ENCODE results near the gene CFDP1.

CFDP1 gene

GRCh38 chr16:75265911-75266701 lies 167.2 kb downstream of the CFDP1 start (continued):
- peak; percentile 61 for TF ChIP-seq ZBTB20 (tag by site-specific recombination; IDR thresholded peaks at IDR 0.05)
- TF ChIP-seq ZFP3 (tag by site-specific recombination; IDR thresholded peaks at IDR 0.05; ENCODE audit: low read depth) = no peak
- TF ChIP-seq ZNF76 (tag by site-specific recombination; IDR thresholded peaks at IDR 0.05; ENCODE audit: borderline replicate concordance, low read depth) = no peak
- no peak for TF ChIP-seq SP7 (tag by site-specific recombination; IDR thresholded peaks at IDR 0.05)
- no peak for TF ChIP-seq ZNF473 (tag by site-specific recombination; IDR thresholded peaks at IDR 0.05)
- no peak for TF ChIP-seq ZNF140 (tag by site-specific recombination; IDR thresholded peaks at IDR 0.05)
- TF ChIP-seq ZNF404 (tag by site-specific recombination; IDR thresholded peaks at IDR 0.05) = no peak
- no peak for TF ChIP-seq SCRT2 (tag by site-specific recombination; IDR thresholded peaks at IDR 0.05)
- no peak for TF ChIP-seq ZNF354C (tag by site-specific recombination; IDR thresholded peaks at IDR 0.05; ENCODE audit: borderline replicate concordance, low read depth)
- TF ChIP-seq ZNF148 (tag by site-specific recombination; IDR thresholded peaks at IDR 0.05; ENCODE audit: borderline replicate concordance) = no peak
- TF ChIP-seq ZSCAN18 (tag by site-specific recombination; IDR thresholded peaks at IDR 0.05) = no peak
- TF ChIP-seq ZSCAN23 (tag by site-specific recombination; IDR thresholded peaks at IDR 0.05) = no peak
- TF ChIP-seq, protein P1, sequence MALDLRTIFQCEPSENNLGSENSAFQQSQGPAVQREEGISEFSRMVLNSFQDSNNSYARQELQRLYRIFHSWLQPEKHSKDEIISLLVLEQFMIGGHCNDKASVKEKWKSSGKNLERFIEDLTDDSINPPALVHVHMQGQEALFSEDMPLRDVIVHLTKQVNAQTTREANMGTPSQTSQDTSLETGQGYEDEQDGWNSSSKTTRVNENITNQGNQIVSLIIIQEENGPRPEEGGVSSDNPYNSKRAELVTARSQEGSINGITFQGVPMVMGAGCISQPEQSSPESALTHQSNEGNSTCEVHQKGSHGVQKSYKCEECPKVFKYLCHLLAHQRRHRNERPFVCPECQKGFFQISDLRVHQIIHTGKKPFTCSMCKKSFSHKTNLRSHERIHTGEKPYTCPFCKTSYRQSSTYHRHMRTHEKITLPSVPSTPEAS (tag by site-specific recombination; IDR thresholded peaks at IDR 0.05) = no peak
- TF ChIP-seq ZNF121 (tag by site-specific recombination; IDR thresholded peaks at IDR 0.05) = peak; percentile 45; the same call in 1 of the 2 replicates
- 0 out of 2 replicates have a peak, but pooled peaks have one; percentile 32 for TF ChIP-seq ZNF777 (tag by site-specific recombination; IDR thresholded peaks at IDR 0.05; ENCODE audit: borderline replicate concordance)
- no peak for TF ChIP-seq PBX3 (CRISPR knock-in tag; IDR thresholded peaks at IDR 0.05)
- TF ChIP-seq, protein P2, sequence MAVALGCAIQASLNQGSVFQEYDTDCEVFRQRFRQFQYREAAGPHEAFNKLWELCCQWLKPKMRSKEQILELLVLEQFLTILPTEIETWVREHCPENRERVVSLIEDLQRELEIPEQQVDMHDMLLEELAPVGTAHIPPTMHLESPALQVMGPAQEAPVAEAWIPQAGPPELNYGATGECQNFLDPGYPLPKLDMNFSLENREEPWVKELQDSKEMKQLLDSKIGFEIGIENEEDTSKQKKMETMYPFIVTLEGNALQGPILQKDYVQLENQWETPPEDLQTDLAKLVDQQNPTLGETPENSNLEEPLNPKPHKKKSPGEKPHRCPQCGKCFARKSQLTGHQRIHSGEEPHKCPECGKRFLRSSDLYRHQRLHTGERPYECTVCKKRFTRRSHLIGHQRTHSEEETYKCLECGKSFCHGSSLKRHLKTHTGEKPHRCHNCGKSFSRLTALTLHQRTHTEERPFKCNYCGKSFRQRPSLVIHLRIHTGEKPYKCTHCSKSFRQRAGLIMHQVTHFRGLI (tag by site-specific recombination; IDR thresholded peaks at IDR 0.05) = peak; percentile 92
- TF ChIP-seq, protein P3, sequence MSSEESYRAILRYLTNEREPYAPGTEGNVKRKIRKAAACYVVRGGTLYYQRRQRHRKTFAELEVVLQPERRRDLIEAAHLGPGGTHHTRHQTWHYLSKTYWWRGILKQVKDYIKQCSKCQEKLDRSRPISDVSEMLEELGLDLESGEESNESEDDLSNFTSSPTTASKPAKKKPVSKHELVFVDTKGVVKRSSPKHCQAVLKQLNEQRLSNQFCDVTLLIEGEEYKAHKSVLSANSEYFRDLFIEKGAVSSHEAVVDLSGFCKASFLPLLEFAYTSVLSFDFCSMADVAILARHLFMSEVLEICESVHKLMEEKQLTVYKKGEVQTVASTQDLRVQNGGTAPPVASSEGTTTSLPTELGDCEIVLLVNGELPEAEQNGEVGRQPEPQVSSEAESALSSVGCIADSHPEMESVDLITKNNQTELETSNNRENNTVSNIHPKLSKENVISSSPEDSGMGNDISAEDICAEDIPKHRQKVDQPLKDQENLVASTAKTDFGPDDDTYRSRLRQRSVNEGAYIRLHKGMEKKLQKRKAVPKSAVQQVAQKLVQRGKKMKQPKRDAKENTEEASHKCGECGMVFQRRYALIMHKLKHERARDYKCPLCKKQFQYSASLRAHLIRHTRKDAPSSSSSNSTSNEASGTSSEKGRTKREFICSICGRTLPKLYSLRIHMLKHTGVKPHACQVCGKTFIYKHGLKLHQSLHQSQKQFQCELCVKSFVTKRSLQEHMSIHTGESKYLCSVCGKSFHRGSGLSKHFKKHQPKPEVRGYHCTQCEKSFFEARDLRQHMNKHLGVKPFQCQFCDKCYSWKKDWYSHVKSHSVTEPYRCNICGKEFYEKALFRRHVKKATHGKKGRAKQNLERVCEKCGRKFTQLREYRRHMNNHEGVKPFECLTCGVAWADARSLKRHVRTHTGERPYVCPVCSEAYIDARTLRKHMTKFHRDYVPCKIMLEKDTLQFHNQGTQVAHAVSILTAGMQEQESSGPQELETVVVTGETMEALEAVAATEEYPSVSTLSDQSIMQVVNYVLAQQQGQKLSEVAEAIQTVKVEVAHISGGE (tag by site-specific recombination; conservative IDR thresholded peaks at IDR 0.05; ENCODE audit: low read depth) = peak; percentile 48; the same call in 1 of the 2 replicates
- TF ChIP-seq ZNF335 (tag by site-specific recombination; conservative IDR thresholded peaks at IDR 0.05) = peak; percentile 77
- no peak for TF ChIP-seq ZNF776 (tag by site-specific recombination; IDR thresholded peaks at IDR 0.05; ENCODE audit: borderline replicate concordance)
- TF ChIP-seq MZF1 (tag by site-specific recombination; IDR thresholded peaks at IDR 0.05; ENCODE audit: borderline replicate concordance) = no peak; the same call in 1 of the 2 replicates
- TF ChIP-seq, protein P4, sequence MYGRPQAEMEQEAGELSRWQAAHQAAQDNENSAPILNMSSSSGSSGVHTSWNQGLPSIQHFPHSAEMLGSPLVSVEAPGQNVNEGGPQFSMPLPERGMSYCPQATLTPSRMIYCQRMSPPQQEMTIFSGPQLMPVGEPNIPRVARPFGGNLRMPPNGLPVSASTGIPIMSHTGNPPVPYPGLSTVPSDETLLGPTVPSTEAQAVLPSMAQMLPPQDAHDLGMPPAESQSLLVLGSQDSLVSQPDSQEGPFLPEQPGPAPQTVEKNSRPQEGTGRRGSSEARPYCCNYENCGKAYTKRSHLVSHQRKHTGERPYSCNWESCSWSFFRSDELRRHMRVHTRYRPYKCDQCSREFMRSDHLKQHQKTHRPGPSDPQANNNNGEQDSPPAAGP (tag by site-specific recombination; IDR thresholded peaks at IDR 0.05) = no peak
- no peak for TF ChIP-seq ZNF521 (tag by site-specific recombination; IDR thresholded peaks at IDR 0.05)
- TF ChIP-seq, protein P5, sequence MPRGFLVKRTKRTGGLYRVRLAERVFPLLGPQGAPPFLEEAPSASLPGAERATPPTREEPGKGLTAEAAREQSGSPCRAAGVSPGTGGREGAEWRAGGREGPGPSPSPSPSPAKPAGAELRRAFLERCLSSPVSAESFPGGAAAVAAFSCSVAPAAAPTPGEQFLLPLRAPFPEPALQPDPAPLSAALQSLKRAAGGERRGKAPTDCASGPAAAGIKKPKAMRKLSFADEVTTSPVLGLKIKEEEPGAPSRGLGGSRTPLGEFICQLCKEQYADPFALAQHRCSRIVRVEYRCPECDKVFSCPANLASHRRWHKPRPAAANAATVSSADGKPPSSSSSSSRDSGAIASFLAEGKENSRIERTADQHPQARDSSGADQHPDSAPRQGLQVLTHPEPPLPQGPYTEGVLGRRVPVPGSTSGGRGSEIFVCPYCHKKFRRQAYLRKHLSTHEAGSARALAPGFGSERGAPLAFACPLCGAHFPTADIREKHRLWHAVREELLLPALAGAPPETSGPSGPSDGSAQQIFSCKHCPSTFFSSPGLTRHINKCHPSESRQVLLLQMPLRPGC (tag by site-specific recombination; IDR thresholded peaks at IDR 0.05) = no peak; the same call in 1 of the 2 replicates
